Measurements from ENCODE around the gene MGAT1. TPM values are rescaled to one million over a fixed set of nuclear protein-coding genes. Genes with fewer than 3 reads are reported as not detected.

Gene MGAT1
- total and polyA plus RNA-seq, 2 of the 8 experiments (the other 6 are each of a cell fraction or from before 2014, with no cell fraction given): 66.8 to 77.0 TPM

GRCh38 chr5:180810959-180811622, 8.5 kb upstream of the MGAT1 start:
- WGBS, 2 experiments (ENCODE audit: extremely low coverage in 1 of 2, insufficient coverage in 1 of 2, insufficient read length in 1 of 2, insufficient replicate concordance in 2 of 2, low coverage in 1 of 2, low lambda C conversion rate in 2 of 2, missing lambda C conversion rate in 1 of 2): 7% methylated on average over 30 of the region's 30 CpGs; no CpG with 5 or more reads in 1 of the 2 experiments
- peak overlapping the region; percentile 7 for H4K5ac ChIP-seq (ENCODE audit: insufficient read length, low read depth, low read length)
- CTCF ChIA-PET (ENCODE audit: partially characterized antibody): interaction anchor here (0.8 to 1.3 kb wide), 2 partner anchors 9 to 50 kb away, joined by 3 read pairs; partner anchors contain the start of gene ZFP62
- TF ChIP-seq GTF2F1 (IDR thresholded peaks at IDR 0.05; ENCODE audit: borderline replicate concordance, low read depth, low read length) (no peak), SP4 (IDR thresholded peaks at IDR 0.05; ENCODE audit: low read length) (no peak), BRCA1 (IDR thresholded peaks at IDR 0.05; ENCODE audit: low read depth, low read length) (no peak), POLR2AphosphoS5 (IDR thresholded peaks at IDR 0.05; ENCODE audit: low read depth, low read length) (no peak), USF2 (IDR thresholded peaks at IDR 0.05; ENCODE audit: low read length) (no peak), FOSL1 (IDR thresholded peaks at IDR 0.05; ENCODE audit: insufficient read depth, low read depth, low read length) (no peak), CBX5 (IDR thresholded peaks at IDR 0.05; ENCODE audit: low read depth, low read length) (no peak), RBBP5 (IDR thresholded peaks at IDR 0.05; ENCODE audit: borderline replicate concordance, low read depth, low read length) (peak; percentile 13; the same call in 1 of the 2 replicates), HDAC2 (IDR thresholded peaks at IDR 0.05; ENCODE audit: borderline replicate concordance in 1 of 2, low read depth in 2 of 2, low read length in 2 of 2) (no peak), SIRT6 (IDR thresholded peaks at IDR 0.05; ENCODE audit: low read length) (no peak)

More at GRCh38 chr5:180810959-180811622, 8.5 kb upstream of the MGAT1 start:
- Histone ChIP-seq H3K4me1 (replicated peaks in 1 of 4; ENCODE audit: control insufficient read depth in 3 of 4, insufficient read depth in 4 of 4, low read length in 3 of 4) (peaks cover 3 to 26% (median 10%) of the 10 kb centered on the region in 4 experiments; a peak in 6 of 7 replicates), H4K20me1 (replicated peaks in 1 of 2; ENCODE audit: control insufficient read depth in 1 of 2, insufficient read depth in 2 of 2, low read length in 2 of 2) (no peaks in the 10 kb centered on the region), H3K23ac (ENCODE audit: insufficient read length) (no peak overlapping the region), H3K9me3 (ENCODE audit: insufficient read depth in 2 of 2, low read depth in 1 of 2, low read length in 1 of 2) (no peaks in the 10 kb centered on the region), H3K4me2 (ENCODE audit: insufficient read depth in 1 of 2, low read depth in 2 of 2, low read length in 2 of 2) (peak overlapping the region; percentile 71 to 72), H3K23me2 (ENCODE audit: low read depth, low read length) (peaks cover 5% of the 10 kb centered on the region; the same call in 1 of the 2 replicates), H2AFZ (ENCODE audit: low read length) (peak overlapping the region; percentile 83; the same call in 1 of the 2 replicates), H2AK5ac (ENCODE audit: low read depth, low read length) (peak overlapping the region; percentile 82; the same call in 1 of the 2 replicates), H2BK20ac (ENCODE audit: low read length) (no peak overlapping the region), H3K79me2 (ENCODE audit: control insufficient read depth in 1 of 2, insufficient read depth in 2 of 2, low read length in 2 of 2) (peaks cover 7 to 32% of the 10 kb centered on the region in 2 experiments), H2BK15ac (ENCODE audit: low read length) (0 out of 2 replicates have a peak overlapping the region, but pooled peaks have one; percentile 1), H3K18ac (ENCODE audit: extremely low read depth, low read length) (no peak overlapping the region), H3K9ac (replicated peaks in 1 of 4; ENCODE audit: extremely low read depth in 1 of 4, low read depth in 3 of 4, low read length in 3 of 4) (peak overlapping the region in 3 of 4 experiments; percentile 44 to 93 (median 88); a peak in 3 of 7 replicates), H3K27ac (ENCODE audit: low read depth, low read length) (peak overlapping the region; percentile 96), H3K4ac (replicated peaks; ENCODE audit: insufficient read length, low read depth, low read length) (peak overlapping the region; percentile 70), H3K14ac (ENCODE audit: insufficient read length) (no peak overlapping the region), H3K36me3 (ENCODE audit: control insufficient read depth in 2 of 4, insufficient read depth in 4 of 4, low read length in 3 of 4) (no peaks in the 10 kb centered on the region), H3K4me3 (ENCODE audit: extremely low read depth in 1 of 4, insufficient read depth in 2 of 4, low read depth in 3 of 4, low read length in 4 of 4) (peak overlapping the region; percentile 53 to 79 (median 69)), H4K91ac (replicated peaks; ENCODE audit: insufficient read length, low read length) (no peak overlapping the region), H2BK12ac (ENCODE audit: low read depth, low read length) (no peak overlapping the region), H2BK5ac (ENCODE audit: low read depth, low read length) (peak overlapping the region; percentile 98; the same call in 1 of the 2 replicates), H2BK120ac (replicated peaks; ENCODE audit: low read depth, low read length) (no peak overlapping the region), H3K56ac (replicated peaks; ENCODE audit: insufficient read length, low read depth, low read length) (no peak overlapping the region), H3K27me3 (replicated peaks in 1 of 4; ENCODE audit: control insufficient read depth in 3 of 4, extremely low read depth in 1 of 4, insufficient read depth in 3 of 4, low read length in 3 of 4) (no peaks in the 10 kb centered on the region; a peak in 1 of 7 replicates), H4K8ac (ENCODE audit: extremely low read depth, insufficient read depth, low read length) (no peak overlapping the region; the same call in 1 of the 2 replicates), H3K79me1 (ENCODE audit: low read depth, low read length) (peaks cover 11% of the 10 kb centered on the region)
- FAIRE-seq (no peak), DNase-seq (ENCODE audit: low read depth in 1 of 2, low spot score in 2 of 2) (no peak)
- POLR2A ChIA-PET (ENCODE audit: partially characterized antibody): interaction anchor here (0.7 to 4.0 kb wide), 11 partner anchors 9 to 288 kb away, joined by 3 to 21 read pairs (median 5); partner anchors contain the start of gene ZFP62
